Measurements from ENCODE around the gene UBTD1.
"Not testable (repeated sequence)": the region's sequence is repeated elsewhere in the genome, so short reads cannot be mapped to it uniquely, and the experiment has no call there.

UBTD1 gene

DNA sequence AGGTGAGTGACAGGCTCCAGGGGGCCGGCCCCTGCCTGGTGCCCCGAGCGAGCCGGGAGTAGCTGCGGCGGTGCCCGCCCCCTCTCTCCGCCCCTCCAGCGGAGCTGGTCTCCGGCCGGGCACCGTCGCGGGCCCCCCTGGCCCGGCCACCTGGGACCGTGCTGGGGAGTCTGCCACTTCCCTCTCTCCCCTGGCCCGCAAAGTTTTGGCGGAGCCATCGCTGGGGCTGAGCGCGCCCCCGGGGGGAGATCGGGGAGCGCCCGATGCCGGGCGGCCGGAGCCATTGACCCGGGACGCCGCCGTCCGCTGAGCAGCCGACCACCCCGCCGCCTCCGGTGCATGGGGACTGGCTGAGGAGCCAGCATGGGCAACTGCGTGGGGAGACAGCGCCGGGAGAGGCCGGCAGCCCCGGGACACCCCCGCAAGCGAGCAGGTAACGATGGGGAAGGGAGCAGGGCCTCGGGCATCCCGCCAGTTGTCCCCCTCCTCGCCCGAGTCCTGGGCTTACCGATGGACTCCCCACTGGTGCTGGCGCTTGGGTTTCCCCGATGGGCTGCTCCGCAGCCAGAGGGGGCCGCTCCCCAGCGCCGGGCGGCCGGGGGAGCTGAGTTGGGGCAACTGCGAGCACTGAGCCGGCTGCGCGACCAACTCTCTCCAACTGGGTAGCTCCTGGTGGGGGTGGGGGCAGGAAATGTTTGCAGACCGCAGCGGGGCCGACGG lies at the start of gene UBTD1:
Gene UBTD1 (plus strand): TSS at position 84 of the 720 bp plus-strand sequence. CDS start 280 bp downstream, at position 364.
- no peak for DNase-seq

DNA sequence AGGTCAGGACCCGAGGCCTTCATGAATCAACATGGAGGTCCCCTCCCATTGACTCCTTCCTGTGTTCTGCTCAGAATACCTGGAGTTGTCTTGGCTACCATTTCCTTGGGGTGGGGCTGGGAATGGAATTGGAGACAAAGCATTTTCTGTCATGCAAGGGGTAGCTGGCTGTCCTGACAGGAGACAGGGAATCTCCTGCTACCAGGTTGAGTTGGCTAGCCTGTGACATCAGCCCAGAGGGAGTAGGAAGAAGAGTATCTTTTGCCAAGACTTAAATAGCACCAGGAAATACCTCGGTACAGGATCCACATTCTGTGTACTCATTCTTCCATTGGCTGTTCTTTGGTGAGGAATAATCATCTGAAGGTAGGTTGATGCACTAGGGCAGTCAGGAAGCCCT lies 47.9 kb upstream of the UBTD1 start:
- DNase-seq: no peak

GRCh38 chr10:97451605-97452004 lies 47.1 kb upstream of the UBTD1 start:
- DNase-seq: no peak

DNA sequence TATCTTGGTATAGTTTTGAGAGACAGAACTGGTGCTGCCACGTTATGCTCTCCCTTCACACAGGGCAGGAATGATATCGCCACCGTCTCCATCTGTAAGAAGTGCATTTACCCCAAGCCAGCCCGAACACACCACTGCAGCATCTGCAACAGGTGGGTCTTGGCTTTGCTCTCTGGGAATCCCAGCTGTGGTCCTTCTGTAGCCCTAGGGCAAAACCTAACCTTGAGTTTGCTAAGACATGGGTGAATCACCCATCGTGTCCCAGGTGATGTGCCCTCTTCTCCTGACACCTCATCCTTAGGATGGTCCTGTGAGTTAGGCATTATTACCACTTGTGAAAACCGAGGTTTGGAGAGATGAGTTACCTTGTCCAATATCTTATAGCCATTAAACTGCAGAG lies 46.4 kb upstream of the UBTD1 start:
- no peak for DNase-seq

DNA sequence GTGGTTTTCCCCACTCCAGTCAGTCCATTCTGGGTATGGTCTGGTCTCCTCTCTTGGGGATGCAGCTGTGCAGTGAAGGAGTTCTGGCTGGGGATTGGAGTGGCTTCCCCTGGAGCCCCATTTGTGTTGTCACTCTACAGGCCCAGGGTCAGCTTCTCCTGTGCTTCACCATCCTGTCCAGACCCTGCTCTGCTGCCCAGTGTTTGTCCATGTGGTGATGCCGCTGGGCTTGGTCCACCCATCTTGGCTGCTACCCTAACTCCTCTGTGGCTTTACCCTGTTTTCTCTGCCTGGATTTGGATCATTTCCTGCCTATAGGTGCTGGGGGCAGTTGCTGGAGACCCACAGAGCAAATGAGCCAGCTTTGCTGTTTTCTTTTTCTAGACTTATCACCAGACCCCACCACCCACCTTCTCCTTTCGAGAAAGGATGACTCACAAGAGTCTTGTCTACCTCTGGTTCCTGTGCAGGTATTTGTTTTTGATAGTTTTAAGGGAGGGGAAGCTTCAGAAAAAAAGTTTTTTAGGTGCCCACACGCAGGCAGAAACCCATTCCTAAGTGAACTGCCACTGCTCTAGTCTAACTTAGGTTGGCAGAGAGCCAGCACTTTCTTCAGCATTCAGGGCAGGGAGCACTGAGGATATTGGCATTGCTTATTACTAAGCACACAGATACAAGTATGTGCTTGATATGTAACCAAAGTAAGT lies 44.2 kb upstream of the UBTD1 start:
- no peak for DNase-seq

DNA sequence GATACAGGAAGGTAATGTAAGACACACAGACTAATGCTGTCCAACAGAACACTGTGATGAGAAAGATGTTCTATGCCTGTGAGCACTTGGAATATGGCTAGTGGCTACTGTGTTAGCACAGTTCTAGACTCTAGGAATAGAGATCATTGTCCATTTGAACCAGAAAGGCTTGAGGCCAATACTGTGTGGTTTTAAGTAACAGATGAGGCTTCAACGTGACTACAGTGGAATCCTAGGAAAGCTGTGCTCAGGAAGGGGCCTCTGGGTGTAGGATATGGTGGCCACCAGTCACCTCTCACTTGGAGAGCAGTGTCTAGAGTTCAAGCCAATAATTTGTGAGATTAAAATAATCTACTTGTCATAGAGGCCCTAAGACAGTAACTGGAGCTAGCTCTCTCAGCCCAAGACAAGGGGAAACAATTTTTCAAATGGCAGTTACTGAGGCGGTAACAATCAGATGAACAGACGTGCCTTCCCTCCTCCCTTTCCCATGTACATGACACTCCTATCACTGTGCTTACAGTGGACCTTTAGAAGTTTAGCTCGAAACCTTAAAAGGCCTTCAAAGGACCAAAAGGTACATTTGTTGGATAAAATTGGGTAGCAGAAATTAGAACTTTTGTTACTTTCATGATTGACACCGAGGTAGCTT lies 42.6 kb upstream of the UBTD1 start:
- no peak for DNase-seq

DNA sequence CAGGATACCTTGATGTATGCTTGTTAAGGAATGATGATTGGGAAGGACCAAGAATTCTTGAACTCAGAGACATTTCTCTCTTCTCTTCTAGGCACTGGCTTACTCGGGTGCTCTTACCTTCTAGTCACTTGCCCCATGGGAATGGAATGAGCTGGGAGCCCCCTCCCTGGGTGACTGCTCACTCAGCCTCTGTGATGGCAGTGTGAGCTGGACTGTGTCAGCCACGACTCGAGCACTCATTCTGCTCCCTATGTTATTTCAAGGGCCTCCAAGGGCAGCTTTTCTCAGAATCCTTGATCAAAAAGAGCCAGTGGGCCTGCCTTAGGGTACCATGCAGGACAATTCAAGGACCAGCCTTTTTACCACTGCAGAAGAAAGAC lies 42.0 kb upstream of the UBTD1 start:
- DNase-seq: no peak

GRCh38 chr10:97459111-97459510 lies 39.6 kb upstream of the UBTD1 start:
- no peak for DNase-seq

GRCh38 chr10:97459933-97460332 lies 38.8 kb upstream of the UBTD1 start:
- no peak for DNase-seq

DNA sequence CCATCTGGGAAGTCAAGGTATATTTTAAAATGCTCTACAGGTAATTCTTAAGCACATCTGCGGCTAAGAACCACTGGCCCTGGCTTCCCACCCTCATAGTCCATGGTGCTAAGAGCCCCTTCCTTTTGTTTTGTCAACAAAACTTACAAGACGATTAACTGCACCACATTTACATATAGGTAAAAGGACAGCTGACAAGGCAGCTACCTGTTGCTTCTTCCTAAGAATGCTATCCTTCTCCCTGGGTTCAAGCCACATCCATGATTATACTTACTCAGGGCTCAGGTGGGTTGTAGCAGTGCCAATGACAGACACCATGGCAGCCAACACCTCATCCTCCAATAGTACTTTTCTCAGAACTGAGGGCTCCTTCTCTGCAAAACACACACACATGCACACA lies 36.4 kb upstream of the UBTD1 start:
- DNase-seq: no peak

- DNase-seq: peak; percentile 54
Measured at GRCh38 chr10:97463363-97464132, 35.2 kb upstream of the UBTD1 start.

DNA sequence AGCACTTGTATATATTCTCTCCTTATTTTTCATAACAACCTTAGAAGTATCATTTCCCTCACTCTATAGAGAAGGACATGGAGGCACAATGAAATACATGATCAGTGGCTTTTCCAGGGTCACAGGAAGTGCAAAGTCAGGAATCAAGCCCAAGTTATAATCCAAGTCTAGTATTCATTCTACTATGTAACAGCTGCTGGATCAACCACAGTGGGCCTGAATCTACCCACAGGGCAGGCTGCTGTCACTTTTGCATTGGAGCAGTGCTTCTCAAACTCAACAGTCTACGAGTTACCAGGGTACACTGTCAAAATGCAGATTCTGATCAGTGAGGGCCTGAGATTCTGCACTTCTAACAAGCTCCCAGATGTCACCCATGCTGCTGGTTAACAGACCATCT lies 34.5 kb upstream of the UBTD1 start:
- no peak for DNase-seq

- DNase-seq: no peak
Measured at GRCh38 chr10:97465982-97466381, 32.7 kb upstream of the UBTD1 start.

DNA sequence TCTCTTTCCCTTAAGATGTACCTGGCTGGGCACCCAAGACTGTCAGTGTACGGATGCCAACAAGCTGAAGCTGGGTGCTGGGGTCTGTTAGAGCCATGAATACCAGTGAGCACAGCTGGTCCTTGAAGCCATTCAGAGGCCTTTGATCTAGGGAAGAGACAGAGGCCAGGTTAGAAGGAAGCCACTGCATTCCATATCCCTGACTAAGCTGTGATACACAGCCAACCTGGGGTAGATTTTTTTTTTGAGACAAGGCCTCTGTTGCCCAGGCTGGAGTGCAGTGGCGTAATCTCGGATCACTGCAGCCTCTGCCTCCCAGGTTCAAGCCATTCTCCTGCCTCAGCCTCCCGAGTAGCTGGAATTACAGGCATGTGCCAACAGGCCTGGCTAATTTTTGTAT lies 32.0 kb upstream of the UBTD1 start:
- DNase-seq: no peak

- DNase-seq: peak; percentile 27
Measured at GRCh38 chr10:97468162-97468561, 30.6 kb upstream of the UBTD1 start.

- DNase-seq: not testable (repeated sequence)
Measured at GRCh38 chr10:97468781-97469180, 29.9 kb upstream of the UBTD1 start.

- no peak for DNase-seq
Measured at GRCh38 chr10:97474918-97475317, 23.8 kb upstream of the UBTD1 start.

GRCh38 chr10:97475936-97476594 lies 22.7 kb upstream of the UBTD1 start:
- no peak for DNase-seq

DNA sequence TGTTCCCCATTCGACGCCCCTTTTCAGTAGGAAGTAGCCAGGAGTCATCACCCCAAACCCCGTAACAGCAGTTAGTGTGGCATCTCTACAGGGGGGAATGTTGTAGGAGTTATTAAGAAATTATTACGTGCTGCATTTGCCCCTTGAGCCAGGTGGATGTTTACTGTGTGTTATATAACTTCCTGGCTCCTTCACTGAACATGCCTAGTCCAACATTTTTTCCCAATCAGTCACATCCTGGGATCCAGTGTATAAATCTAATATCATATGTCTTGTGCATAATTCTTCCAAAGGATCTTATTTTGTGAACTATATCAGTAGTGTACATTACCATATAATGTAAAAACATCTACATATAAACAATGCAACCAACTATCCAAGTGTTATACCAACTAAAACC lies 19.3 kb upstream of the UBTD1 start:
- not testable (repeated sequence) for DNase-seq

GRCh38 chr10:97479939-97480338 lies 18.8 kb upstream of the UBTD1 start:
- no peak for DNase-seq

- no peak for DNase-seq
Measured at GRCh38 chr10:97481071-97481470, 17.7 kb upstream of the UBTD1 start.

DNA sequence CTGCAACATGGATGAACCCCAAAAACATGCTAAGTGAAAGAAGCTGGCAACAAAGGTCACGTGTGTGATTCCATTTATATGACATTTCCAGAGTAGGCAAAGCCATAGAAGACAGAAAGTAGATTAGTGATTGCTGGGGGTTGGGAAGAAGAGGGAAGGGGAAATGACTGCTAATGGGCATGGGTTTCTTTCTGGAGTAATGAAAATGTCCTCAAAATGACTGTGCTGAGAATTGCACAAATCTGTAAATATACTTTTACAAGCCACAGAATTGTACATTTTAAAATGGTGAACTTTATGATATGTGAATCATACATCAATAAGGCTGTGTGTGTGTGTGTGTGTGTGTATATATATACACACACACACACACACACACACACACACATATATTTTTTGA lies 16.3 kb upstream of the UBTD1 start:
- DNase-seq: no peak

- no peak for DNase-seq
Measured at GRCh38 chr10:97483506-97483905, 15.2 kb upstream of the UBTD1 start.
